Activated T-cell treated with anti-CD3 and anti-CD28 coated beads, Interleukin-2, amount 50 U/mL, for 24 hours (primary cell): ENCODE results near the gene IRF3.

Experiments
- DNase-seq: peaks from one replicate; pipeline ENCODE4 v3.0.0-alpha.2; 2020
- H3K27ac Mint-ChIP-seq: 2 replicates; pipeline ENCODE4 v1.8.0; 2020; ENCODE audit warnings: mild to moderate bottlenecking, mixed read lengths
- H3K27me3 Mint-ChIP-seq: 2 replicates; pipeline ENCODE4 v1.8.0; 2020; ENCODE audit warnings: mixed read lengths
- H3K36me3 Mint-ChIP-seq: 2 replicates; pipeline ENCODE4 v1.8.0; 2020; ENCODE audit warnings: low read depth, mixed read lengths
- H3K4me1 Mint-ChIP-seq: 2 replicates; pipeline ENCODE4 v1.8.0; 2020; ENCODE audit warnings: low read depth, mixed read lengths
- H3K4me3 Mint-ChIP-seq: 2 replicates; pipeline ENCODE4 v1.8.0; 2020; ENCODE audit warnings: mild to moderate bottlenecking, moderate library complexity, mixed read lengths
- H3K9me3 Mint-ChIP-seq: 2 replicates; pipeline ENCODE4 v1.8.0; 2020; ENCODE audit warnings: mixed read lengths

The IRF3 gene

GRCh38 chr19:49651820-49652550, 13.7 kb downstream of the IRF3 start:
- H3K4me3 Mint-ChIP-seq = no peak overlapping the region
- no peaks in the 10 kb centered on the region for H3K9me3 Mint-ChIP-seq
- no peak for DNase-seq
- H3K36me3 Mint-ChIP-seq = peaks cover 78% of the 10 kb centered on the region
- no peak overlapping the region for H3K27ac Mint-ChIP-seq
- peaks cover 2% of the 10 kb centered on the region for H3K4me1 Mint-ChIP-seq
- no peaks in the 10 kb centered on the region for H3K27me3 Mint-ChIP-seq

- H3K4me1 Mint-ChIP-seq = peaks cover 4% of the 10 kb centered on the region
- H3K27me3 Mint-ChIP-seq = no peaks in the 10 kb centered on the region
- H3K27ac Mint-ChIP-seq = no peak overlapping the region
- DNase-seq = no peak
- H3K9me3 Mint-ChIP-seq = no peaks in the 10 kb centered on the region
- H3K4me3 Mint-ChIP-seq = no peak overlapping the region
- H3K36me3 Mint-ChIP-seq = peaks cover 78% of the 10 kb centered on the region
Measured at GRCh38 chr19:49651029-49651819, 14.4 kb downstream of the IRF3 start.

- H3K27me3 Mint-ChIP-seq = no peaks in the 10 kb centered on the region
- H3K4me3 Mint-ChIP-seq = no peak overlapping the region
- no peaks in the 10 kb centered on the region for H3K9me3 Mint-ChIP-seq
- peak overlapping the region; percentile 63 for H3K27ac Mint-ChIP-seq
- peaks cover 35% of the 10 kb centered on the region for H3K4me1 Mint-ChIP-seq
- DNase-seq = no peak
- peaks cover 75% of the 10 kb centered on the region for H3K36me3 Mint-ChIP-seq
Measured at GRCh38 chr19:49646586-49646985, 19.1 kb downstream of the IRF3 start.

DNA sequence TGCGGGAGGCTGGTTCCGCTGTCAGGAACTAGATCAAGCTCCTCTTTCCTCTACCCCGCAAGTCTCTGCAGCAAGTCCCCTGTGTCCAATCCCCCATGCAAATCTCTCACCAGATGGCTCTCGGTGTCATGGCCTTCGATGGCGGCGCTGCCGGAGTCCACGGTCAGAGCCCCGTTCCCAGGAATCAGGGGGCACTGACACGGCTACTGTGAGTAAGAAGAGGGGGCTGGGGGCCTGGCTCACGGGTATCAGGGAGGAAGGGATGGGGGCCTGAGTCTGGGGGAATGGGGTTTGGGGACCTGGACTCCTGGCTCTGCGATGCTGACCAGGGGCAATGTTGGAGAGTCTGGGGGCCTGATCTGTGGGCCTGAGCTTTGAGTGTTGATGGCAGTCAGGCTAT, 19.7 kb downstream of the IRF3 start:
- Mint-ChIP-seq H3K27ac (peak overlapping the region; percentile 47), H3K36me3 (peaks cover 77% of the 10 kb centered on the region), H3K4me1 (peaks cover 37% of the 10 kb centered on the region), H3K27me3 (no peaks in the 10 kb centered on the region), H3K9me3 (no peaks in the 10 kb centered on the region), H3K4me3 (no peak overlapping the region)
- no peak for DNase-seq

GRCh38 chr19:49645592-49645991, 20.1 kb downstream of the IRF3 start:
- peaks cover 79% of the 10 kb centered on the region for H3K36me3 Mint-ChIP-seq
- no peaks in the 10 kb centered on the region for H3K9me3 Mint-ChIP-seq
- H3K4me1 Mint-ChIP-seq = peaks cover 41% of the 10 kb centered on the region
- no peaks in the 10 kb centered on the region for H3K27me3 Mint-ChIP-seq
- no peak for DNase-seq
- H3K27ac Mint-ChIP-seq = peak overlapping the region; percentile 47
- H3K4me3 Mint-ChIP-seq = no peak overlapping the region

- Mint-ChIP-seq H3K4me3 (peak overlapping the region; percentile 99), H3K36me3 (peaks cover 59% of the 10 kb centered on the region), H3K27ac (peak overlapping the region; percentile 100), H3K27me3 (no peaks in the 10 kb centered on the region), H3K4me1 (peaks cover 54% of the 10 kb centered on the region), H3K9me3 (no peaks in the 10 kb centered on the region)
- no peak for DNase-seq
Measured at GRCh38 chr19:49643466-49643865, 22.2 kb downstream of the IRF3 start.

DNA sequence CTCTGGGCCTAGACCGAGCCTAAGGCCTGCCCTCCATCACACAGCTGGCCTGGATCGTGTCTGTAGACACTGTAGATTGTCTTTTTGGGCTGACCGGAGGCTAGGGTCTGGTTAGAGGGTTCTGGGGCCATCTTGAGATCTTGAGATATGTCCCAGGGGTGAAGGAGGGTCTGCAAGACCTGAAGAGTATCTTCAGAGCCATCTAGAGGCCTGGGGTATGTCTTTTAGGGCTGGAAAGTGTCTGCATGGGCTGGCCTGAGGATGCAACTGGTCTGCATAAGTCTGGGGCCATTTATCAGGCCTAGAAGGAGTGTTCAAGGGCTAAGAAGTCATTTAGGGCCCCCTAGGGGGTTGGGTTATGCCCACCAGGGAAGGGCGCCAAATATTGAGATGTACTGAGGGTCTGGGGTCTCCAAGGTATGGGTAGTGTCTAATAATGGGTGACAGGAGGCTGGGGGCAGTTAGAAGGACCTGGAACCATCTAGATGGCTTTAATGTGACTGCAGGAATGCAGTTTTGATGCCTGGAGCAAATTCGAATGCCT, 23.1 kb downstream of the IRF3 start:
- peak overlapping the region; percentile 100 for H3K27ac Mint-ChIP-seq

DNA sequence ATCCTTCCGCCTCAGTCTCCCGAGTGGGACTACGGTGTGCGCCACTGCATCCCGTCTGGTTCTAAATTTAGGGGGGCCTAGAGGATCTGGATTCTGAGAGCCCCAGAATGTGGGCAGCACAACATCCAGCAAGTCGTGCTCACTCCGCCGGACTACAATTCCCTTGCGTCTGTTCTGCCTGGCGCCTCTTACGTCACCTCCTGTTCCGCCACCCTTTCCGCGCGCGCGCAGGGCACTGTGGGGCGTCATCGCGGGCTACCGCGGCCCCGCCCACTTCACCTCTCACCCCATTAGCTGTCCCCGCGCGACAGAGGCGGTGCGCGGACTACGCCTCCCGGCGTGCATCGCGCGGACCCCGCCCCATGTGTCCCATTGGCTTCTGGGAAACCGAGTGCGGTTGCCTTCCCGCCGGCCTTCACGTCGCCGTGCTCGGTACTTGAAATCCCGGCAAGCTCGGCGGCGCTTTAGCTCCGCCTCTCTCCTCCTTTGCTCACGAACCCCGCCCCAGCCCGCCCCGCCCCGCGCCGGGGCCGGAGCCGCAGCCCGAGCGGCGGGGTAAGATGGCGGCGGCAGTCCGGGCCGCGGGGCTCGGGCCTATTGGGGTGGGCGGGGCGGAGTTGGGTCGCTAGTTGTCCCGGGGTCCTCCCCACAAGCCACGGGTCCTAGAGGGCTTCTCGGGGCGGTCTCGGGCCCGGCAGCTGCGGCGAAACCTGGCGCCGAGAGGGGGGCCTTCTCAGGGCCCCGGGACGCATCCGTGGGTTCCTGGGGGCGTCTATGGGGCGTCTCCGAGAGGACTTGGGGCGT, 23.8 kb downstream of the IRF3 start, which contains the start of gene SCAF1:
TSS of gene SCAF1 (plus strand) at position 522 of the 804 bp plus-strand sequence. CDS start 2,818 bp downstream, outside the sequence.
- peak within 1 kb of the TSS; percentile 100 for H3K27ac Mint-ChIP-seq
- no peaks in the 10 kb centered on the region for H3K27me3 Mint-ChIP-seq
- peaks cover 55% of the 10 kb centered on the region for H3K4me1 Mint-ChIP-seq
- peak; percentile 99 for DNase-seq
- H3K4me3 Mint-ChIP-seq = peak within 1 kb of the TSS; percentile 99
- no peaks in the 10 kb centered on the region for H3K9me3 Mint-ChIP-seq
- H3K36me3 Mint-ChIP-seq = peaks cover 47% of the 10 kb centered on the region

More for the DNA sequence above, 23.1 kb downstream of the IRF3 start:
- Mint-ChIP-seq H3K4me1 (peaks cover 58% of the 10 kb centered on the region), H3K4me3 (peak overlapping the region; percentile 99), H3K36me3 (peaks cover 54% of the 10 kb centered on the region), H3K27me3 (no peaks in the 10 kb centered on the region), H3K9me3 (no peaks in the 10 kb centered on the region)
- no peak for DNase-seq

DNA sequence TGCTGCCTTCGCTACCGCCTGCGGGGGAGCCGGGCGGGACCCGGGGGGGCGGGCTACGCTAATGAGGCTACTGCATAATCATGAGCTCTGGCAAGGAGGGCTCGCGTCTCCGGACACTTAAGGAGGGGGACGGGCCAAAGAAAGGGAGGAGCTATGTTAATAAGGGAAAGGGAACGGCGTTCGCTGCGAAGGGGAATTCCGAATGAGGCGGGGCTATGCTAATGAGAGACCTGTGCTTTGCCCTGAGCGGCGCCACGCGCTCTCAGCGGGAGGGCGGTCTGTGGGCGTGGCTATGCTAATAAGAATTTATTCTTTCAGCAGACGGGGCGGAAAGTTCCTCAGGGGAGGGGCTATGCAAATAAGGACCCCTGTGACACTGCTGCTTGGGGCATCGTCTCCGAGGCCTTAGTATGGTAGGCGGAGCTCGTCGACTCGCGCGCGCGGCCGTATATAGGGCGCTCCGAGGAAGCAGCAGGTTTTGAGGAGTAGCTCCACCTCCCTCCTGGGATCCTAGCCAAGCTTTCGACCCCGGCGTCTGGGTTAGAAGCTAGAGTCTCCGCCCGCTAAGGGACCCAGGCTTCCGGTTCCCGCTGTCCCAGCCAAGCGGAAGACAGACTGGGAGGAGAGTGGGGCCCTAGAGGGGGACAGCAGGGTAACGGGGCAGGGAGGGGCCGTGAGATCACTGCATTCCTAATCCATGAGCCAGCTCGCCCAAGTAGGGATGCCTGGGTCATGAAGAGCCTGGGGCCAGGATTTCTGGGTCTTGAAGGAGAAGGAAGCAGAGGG, 25.4 kb downstream of the IRF3 start, which contains the start of gene RRAS:
TSS of gene RRAS (minus strand) at position 31 of the 786 bp plus-strand sequence. CDS start 45 bp downstream, outside the sequence.
- Mint-ChIP-seq H3K9me3 (no peaks in the 10 kb centered on the region), H3K4me1 (peaks cover 49% of the 10 kb centered on the region)

GRCh38 chr19:49639401-49640112, 26.1 kb downstream of the IRF3 start:
- Mint-ChIP-seq H3K27me3 (no peaks in the 10 kb centered on the region), H3K4me1 (peaks cover 45% of the 10 kb centered on the region), H3K4me3 (peak overlapping the region; percentile 99), H3K27ac (peak overlapping the region; percentile 79), H3K36me3 (peaks cover 26% of the 10 kb centered on the region), H3K9me3 (no peaks in the 10 kb centered on the region)
- DNase-seq = no peak

More for the DNA sequence above, 25.4 kb downstream of the IRF3 start, which contains the start of gene RRAS:
- no peaks in the 10 kb centered on the region for H3K27me3 Mint-ChIP-seq
- peak within 1 kb of the TSS; percentile 99 for H3K4me3 Mint-ChIP-seq
- H3K36me3 Mint-ChIP-seq = peaks cover 31% of the 10 kb centered on the region
- peak; percentile 99 for DNase-seq
- H3K27ac Mint-ChIP-seq = peak within 1 kb of the TSS; percentile 100

GRCh38 chr19:49637821-49638738, 27.6 kb downstream of the IRF3 start:
- H3K4me1 Mint-ChIP-seq = peaks cover 30% of the 10 kb centered on the region
- peak; percentile 43 for DNase-seq
- no peaks in the 10 kb centered on the region for H3K27me3 Mint-ChIP-seq
- peak overlapping the region; percentile 55 for H3K27ac Mint-ChIP-seq
- H3K36me3 Mint-ChIP-seq = peaks cover 16% of the 10 kb centered on the region
- H3K9me3 Mint-ChIP-seq = no peaks in the 10 kb centered on the region
- peak overlapping the region; percentile 36 for H3K4me3 Mint-ChIP-seq

GRCh38 chr19:49636233-49636932, 29.3 kb downstream of the IRF3 start:
- no peaks in the 10 kb centered on the region for H3K9me3 Mint-ChIP-seq
- H3K4me1 Mint-ChIP-seq = peaks cover 22% of the 10 kb centered on the region
- no peaks in the 10 kb centered on the region for H3K27me3 Mint-ChIP-seq
- no peak for DNase-seq
- H3K27ac Mint-ChIP-seq = peak overlapping the region; percentile 38
- H3K4me3 Mint-ChIP-seq = no peak overlapping the region
- peaks cover 7% of the 10 kb centered on the region for H3K36me3 Mint-ChIP-seq
